ENCODE results near the gene ERO1B.
"Not testable (repeated sequence)": the region's sequence is repeated elsewhere in the genome, so short reads cannot be mapped to it uniquely, and the experiment has no call there.

Gene ERO1B

GRCh38 chr1:236242568-236242967 is 39.2 kb downstream of the ERO1B start:
- no peak for DNase-seq

DNA sequence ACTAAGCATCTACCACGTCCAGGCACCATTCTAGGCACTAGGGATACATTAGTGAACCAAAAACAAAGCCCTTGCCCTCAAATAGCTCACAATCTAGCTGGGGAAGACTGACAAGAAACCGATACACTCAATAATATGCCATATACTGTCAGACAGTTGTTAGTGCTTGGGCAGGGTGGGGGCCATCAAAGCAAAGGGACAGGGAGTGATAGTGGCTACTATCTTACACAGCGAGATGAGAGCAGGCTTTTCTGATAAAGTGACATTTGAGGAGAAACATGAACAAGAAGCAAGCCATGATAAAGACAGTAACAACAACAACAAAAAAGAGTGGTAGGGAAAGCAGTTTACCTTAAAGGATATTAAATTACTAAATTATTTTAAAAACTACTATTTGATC is 41.1 kb downstream of the ERO1B start:
- no peak for DNase-seq

DNA sequence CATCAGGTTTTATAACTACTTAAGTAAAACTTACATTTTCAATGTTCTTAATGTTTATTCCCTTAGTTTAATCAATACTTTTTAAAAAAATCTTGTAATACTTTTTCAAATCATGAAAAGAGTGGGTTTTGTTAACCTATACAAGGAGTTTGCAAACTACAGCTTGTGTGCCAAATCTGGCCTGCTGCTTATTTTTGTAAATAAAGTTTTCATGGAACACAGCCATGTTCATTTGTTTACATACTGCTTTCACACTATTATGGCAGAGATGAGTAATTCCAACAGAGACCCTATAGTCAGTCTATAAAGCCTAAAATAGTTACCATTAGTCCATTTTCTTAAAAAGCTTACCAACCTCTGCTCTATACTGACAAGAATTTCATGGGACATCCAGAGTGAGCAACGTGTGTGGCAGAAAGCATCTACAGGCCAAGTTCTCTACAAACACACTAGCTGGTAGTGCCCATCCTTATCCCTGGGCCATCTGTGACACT is 42.6 kb downstream of the ERO1B start:
- no peak for DNase-seq

DNA sequence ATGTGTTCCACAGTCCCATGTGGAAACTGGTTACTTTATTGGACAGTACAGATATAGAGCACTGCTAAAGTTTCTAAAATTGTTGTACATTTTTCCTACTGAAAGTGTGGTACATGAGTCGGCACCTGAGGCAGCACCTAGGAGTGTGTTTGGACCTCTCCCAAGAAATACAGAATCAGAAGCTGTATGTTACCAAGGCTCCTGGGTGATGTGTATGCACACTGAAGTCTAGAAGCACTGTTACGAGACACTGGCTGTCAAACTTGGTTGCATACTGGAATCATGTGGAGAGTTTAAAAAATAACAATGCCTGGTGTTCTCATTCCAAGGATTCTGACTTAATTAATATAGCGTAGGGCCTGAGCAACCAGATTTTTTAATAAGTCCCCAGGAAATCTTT is 46.6 kb downstream of the ERO1B start:
- DNase-seq, result no peak

- no peak for DNase-seq
These were observed 53.3 kb downstream of the ERO1B start for GRCh38 chr1:236228411-236228810.

- no peak for DNase-seq
These were observed 59.1 kb downstream of the ERO1B start for GRCh38 chr1:236222632-236223031.

DNA sequence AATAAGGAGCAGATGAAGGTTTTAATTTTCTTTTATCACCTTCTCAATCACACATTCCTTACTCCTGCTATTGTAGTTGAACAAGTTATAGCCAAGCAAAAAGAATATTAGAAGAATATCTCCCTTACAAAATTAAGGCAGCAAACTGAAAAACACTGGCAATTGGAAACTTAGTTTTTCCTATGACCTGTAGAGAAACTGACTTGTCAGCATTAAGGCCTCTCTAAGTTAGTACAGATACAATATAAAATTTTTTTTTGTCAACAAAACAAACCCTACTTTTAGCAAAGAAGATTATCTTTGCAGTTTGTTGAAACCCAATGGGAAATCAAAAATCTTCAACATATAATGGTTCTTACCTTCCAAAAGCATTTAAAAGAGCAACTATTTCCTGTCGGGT is 61.3 kb downstream of the ERO1B start:
- DNase-seq, result no peak

DNA sequence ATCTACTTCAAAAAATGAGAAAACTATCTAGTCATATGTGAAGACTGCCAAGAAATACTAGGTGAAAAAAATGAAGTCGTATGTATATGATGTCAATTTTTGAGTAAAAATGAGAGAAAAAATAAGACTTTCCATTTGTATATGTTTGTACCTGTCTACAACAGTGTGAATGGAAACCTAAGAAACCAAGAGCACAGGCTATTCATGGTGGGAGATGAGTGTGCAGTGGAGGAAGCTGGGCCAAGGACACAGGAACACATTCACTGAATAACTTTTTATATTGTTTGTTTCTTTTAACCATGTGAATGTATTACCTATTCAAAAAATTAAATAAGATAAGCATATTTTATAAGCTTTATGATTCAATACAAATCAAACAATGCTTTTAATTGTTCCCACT is 67.0 kb downstream of the ERO1B start:
- no peak for DNase-seq

DNA sequence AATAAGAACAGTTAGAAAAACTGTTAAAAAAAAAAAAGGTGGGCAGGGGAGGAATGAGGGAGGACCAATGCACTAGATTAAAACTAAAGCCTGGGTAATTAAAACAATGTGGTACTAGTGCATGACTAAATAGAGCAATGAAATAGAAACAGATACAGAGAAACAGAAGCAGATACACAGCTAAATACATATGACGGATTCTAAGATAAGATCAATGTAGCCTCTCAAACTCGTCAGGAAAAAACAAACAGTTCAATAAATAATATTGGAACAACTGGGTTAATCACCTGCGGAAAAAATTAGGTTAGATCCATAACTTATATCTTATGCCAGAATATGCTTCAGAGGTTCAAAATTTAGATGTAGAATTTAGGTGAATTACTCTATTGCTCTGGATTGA is 68.2 kb downstream of the ERO1B start:
- DNase-seq, result no peak

DNA sequence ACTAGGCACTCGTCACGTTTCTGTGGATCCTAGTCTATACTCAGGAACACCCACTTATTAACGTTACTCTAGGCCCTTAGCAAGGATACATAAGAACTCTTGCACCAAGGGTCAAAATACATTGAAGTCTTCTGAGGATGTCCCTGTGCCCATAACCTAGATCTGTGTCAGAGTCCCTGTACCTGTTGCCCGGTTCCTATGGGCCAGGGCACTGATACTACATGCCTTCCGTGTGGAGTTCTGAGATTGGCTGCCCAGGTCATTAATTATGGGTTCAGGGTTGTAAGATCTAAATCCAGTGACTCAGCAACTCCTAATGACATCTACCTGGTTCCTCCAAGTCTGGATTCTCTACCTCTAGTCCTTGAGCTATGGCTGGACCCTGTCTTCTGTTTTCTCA is 69.9 kb downstream of the ERO1B start:
- no peak for DNase-seq

DNA sequence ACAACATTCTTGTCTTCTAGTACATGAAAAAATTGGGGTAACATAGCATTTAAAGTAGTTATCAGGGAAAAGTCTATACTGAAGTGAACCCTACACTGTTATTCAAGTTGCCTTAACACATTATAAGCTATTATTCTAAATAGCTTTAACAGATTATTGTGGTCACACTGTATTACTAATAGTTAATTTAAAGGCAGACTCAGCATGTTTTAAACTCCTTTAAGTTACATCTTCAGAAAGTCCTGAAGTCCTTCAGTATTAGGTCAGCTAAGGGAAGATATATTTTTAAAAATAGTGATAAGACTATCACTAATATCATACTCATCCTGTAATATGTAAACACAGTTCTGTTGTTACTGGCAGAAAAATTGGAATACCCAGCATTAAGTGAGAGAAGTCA is 72.0 kb downstream of the ERO1B start:
- DNase-seq, result no peak

DNA sequence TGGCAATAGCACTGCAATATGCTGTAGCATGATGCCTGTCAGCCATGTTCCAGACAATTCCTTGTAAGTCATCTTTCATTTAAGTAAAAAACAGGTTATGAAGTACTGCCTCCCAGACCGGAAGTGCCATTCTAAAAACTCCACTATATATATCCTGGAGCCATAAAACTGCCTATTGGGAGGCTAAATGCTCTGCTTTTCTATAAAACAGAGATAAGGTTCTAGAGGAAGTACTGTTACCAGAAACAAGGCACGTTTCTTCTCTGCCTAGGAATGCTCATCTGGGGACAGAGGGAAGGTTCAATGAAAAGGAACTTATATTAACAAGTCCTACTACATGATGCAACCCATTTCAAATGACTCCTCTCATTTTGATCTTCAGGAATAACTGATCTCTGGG is 72.6 kb downstream of the ERO1B start:
- DNase-seq, result no peak

DNA sequence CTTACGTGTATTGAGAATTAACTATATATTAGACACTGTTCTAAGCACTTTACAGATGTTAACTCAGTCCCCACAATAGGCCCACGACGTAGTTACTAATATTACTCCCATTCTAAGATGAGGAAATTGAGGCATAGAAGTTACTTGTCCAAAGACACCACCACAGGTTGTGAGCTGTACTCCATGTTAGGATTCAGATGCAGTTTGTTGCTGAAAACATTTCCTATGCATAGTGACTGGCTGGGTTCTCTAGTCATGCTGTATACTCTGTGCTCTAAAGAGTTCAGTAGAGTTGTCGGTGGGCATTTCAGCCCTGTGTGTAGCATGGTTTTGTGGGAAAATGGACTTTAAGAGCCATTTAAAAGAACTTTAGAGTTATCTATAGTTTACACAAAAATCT is 74.2 kb downstream of the ERO1B start:
- no peak for DNase-seq

DNA sequence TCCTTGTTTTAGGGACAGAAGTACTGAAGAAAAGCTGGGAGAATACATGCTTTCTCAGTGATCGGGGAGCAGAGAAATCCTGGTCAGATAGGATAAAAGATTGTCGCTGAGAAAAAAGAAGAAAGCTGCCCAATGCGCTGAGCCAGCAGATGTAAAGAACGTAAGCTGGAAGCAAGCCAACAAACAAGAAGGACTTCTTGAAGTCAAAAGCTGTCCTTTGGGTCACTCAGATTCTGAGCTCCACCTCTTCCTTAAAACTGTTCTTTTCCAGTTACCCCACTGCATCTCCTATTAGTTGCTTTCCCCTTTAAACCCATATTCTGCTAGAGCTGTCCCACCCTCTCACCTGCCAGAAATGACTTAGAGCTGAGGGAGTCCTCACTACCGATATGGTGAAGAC is 74.6 kb downstream of the ERO1B start:
- no peak for DNase-seq

- no peak for DNase-seq
These were observed 75.2 kb downstream of the ERO1B start for GRCh38 chr1:236206548-236206947.

DNA sequence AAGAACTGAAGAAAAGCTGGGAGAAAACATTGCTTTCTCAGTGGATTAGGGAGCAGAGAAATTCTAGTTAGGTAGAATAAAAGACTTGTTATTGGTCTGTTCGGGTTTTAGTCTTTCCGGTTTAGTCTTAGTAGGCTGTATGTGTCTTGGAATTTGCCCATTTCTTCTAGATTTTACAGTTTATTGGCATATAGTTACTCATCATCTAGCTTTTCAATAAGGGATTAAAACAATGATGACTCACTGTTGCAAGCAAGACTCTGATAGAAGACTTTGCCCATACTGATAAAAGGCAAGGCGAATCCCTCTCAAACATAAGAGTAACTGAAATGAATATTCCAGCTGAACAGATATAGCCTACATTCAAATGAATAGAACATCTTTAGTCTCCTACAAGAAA is 77.1 kb downstream of the ERO1B start:
- no peak for DNase-seq

- DNase-seq, result no peak
These were observed 77.7 kb downstream of the ERO1B start for GRCh38 chr1:236204039-236204438.

DNA sequence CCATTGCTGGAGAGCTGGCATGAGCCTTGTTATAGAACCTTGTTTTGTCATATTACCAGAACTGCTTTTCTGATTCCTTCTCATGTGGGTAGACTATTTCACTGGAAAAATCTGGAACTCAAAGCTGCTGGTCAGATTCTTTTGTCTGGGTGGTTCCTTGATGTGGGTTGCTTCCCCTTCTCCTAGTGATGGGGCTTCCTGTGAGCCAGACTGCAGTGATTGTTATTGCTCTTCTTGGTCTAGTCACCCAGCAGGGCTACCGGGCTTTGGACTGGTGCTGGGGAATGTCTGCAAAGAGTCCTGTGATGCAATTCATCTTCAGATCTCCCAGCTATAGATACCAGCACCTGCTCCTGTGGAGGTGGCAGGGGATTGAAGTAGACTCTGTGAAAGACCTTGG is 80.0 kb downstream of the ERO1B start:
- DNase-seq, result no peak

DNA sequence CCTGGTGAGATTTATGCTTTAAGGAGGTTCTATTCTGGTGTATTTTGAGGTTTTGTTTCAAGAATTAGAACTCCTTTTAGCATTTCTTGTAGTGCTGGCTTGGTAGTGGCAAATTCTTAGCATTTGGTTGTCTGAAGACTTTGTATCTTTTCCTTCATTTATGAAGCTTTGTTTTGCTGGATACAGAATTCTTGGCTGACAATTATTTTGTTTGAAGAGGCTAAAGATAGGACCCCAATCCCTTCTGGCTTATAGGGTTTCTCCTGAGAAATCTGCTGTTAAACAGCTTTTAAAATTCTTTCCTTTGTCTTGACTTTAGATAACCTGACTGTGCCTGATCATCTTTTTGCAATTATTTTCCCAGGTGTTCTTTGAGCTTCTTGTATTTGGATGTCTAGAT is 80.8 kb downstream of the ERO1B start:
- DNase-seq, result no peak

DNA sequence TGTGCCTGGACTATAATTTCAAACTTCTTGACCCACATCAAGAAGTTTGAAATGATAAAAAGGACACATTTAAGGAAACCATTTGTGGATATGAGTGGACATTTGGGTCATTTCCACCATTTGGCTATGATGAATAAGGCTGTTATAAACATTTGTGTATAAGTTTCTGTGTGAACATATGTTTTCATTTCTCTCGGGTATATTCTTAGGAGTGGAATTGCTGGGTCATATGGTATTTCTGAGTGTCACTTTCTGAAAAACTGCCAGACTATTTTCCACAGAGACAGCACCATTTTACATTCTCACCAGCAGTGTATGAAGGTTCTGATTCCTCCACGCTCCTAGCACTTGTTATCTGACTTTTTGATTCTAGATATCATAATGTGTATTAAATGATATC is 88.6 kb downstream of the ERO1B start:
- no peak for DNase-seq

- DNase-seq, result not testable (repeated sequence)
These were observed 93.7 kb downstream of the ERO1B start for GRCh38 chr1:236188084-236188483.

GRCh38 chr1:236186471-236186870 is 95.3 kb downstream of the ERO1B start:
- not testable (repeated sequence) for DNase-seq

DNA sequence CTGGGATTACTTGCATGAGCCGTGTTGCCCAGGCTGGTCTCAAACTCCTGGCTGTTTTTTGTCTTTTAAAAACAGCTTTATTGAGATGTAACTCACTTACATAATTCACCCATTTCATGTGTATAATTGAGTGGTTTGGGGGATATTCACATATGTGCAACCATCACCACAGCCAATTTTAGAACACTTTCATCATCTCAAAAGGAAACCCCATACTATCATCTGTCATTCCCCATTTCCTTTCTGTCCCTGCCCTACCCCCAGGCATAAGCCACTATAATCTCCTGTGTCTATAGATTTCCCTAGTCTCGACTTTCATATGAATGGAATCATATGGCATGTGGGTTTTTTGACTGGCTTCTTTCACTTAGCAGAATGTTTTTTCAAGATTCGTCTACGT is 96.1 kb downstream of the ERO1B start:
- DNase-seq, result no peak

GRCh38 chr1:236181059-236181458 is 100.7 kb downstream of the ERO1B start:
- no peak for DNase-seq

GRCh38 chr1:236179634-236180033 is 102.1 kb downstream of the ERO1B start:
- DNase-seq, result no peak
